ENCODE measurements around the gene ADRB2.

- TF ChIP-seq CTCF (IDR thresholded peaks at IDR 0.05): no peak
- TF ChIP-seq POLR2A (IDR thresholded peaks at IDR 0.05): no peak
These were observed 15.8 kb downstream of the ADRB2 start for GRCh38 chr5:148842161-148842560.
